GM12801 (cell line): ENCODE data around the gene NKAIN4.

ENCODE experiments used
- CTCF ChIP-seq: IDR thresholded peaks from one replicate; pipeline ENCODE4 v1.5.1; 2011; ENCODE audit warnings: control low read depth; ENCODE audit not compliant: insufficient read length; ENCODE audit errors: extremely low read depth

The NKAIN4 gene

GRCh38 chr20:63254232-63254605, at the start of gene NKAIN4:
Gene NKAIN4, minus strand, starts transcription at chr20:63254463. Its CDS starts 13 bp downstream, at chr20:63254450.
- TF ChIP-seq CTCF = no peak

- TF ChIP-seq CTCF = no peak
Observed at GRCh38 chr20:63303095-63303666, 48.9 kb upstream of the NKAIN4 start.

GRCh38 chr20:63301671-63302070, 47.4 kb upstream of the NKAIN4 start:
- no peak for TF ChIP-seq CTCF

DNA sequence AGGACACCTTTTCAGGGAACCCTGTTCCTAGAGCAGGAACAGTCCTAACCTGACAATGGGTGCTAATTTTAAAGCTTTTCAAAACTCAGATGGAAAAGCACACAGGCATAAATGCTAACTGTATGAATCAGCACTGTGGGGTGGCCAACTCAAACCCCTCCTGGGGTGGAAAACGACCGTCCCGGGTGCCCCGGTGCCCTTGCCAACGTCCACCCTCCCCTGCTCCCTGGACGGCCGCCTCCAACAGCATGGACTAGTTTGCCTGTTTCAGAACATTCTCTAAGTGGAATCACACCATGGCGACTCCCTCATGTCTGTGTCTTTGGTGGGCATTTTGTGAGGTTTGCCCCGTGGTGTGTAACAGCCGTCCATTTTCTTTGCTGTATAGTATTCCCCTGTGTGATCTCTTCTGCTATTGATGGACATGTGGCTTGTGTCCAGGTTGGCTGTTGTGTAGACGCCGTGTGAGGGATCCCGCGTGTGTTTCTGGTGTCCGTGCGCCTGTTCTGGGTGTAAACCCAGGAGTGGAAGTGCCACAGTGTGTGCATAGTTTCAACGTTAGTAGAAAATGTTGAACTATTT, 44.6 kb upstream of the NKAIN4 start:
- TF ChIP-seq CTCF = no peak

GRCh38 chr20:63297796-63298572, 43.7 kb upstream of the NKAIN4 start:
- no peak for TF ChIP-seq CTCF

DNA sequence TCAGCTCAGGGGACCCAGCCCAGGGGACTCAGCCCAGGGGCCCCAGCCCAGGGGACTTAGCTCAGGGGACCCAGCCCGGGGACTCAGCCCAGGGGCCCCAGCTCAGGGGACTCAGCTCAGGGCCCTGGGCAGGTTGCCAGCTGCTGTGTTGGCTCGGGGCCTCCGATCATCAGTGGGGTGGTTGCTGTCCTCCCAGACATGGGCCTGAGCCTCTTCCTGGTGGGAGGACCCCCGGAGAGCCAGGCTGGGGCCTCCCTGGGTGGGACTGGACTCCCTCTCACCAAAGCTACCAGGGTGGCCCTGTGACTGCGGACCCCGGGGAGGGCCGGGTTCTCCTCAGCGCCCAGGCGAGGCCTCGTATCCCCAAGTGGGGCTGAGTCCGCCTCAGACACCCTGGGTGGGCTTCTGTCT, 43.1 kb upstream of the NKAIN4 start:
- TF ChIP-seq CTCF = no peak

- no peak for TF ChIP-seq CTCF
Observed at GRCh38 chr20:63296531-63297299, 42.5 kb upstream of the NKAIN4 start.
